ENCODE results near the gene WWP2. TPM values are rescaled to one million over a fixed set of nuclear protein-coding genes. Genes with fewer than 3 reads are reported as not detected.
A peak's percentile ranks its signal among the peaks of the same experiment; 100 is the strongest.
"Not testable (repeated sequence)": the region's sequence is repeated elsewhere in the genome, so short reads cannot be mapped to it uniquely, and the experiment has no call there.

WWP2 gene
- total RNA-seq, 1 donor from 2014 or later = 68.6 TPM

DNA sequence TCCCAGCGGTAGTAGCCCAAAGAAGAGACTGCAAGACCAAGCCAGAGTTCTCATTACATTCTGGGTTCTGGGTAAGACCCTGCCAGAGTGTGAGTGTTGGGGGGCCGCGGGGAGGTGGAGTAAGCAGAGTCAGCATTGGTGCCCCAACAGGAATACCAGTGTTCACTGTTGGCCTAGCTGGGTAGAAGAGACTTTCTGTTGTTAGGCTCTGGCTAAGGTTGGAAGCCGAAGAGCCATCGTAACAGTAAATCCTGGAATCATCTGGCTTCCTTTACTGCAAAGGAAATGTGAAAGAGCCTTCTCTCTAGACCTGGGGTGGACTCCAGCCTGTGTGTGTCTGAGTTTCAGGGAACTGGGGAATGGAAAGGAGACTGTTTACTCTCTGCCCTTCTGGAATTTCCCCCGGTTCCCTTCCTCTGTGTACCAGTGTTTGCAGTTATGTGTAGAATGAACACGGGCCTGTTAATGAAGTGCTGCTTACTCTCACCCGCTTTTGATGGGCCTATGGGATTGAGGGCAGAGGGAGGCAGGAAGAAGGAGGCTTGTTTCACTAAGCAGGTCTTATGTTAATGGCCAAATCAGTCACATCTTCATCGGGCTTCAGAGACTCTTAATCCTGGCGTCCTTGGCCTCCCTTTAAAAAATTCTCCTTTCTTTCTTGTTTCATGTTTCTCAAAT, 68.5 kb downstream of the WWP2 start:
- no peak for DNase-seq (ENCODE audit: low spot score)

DNA sequence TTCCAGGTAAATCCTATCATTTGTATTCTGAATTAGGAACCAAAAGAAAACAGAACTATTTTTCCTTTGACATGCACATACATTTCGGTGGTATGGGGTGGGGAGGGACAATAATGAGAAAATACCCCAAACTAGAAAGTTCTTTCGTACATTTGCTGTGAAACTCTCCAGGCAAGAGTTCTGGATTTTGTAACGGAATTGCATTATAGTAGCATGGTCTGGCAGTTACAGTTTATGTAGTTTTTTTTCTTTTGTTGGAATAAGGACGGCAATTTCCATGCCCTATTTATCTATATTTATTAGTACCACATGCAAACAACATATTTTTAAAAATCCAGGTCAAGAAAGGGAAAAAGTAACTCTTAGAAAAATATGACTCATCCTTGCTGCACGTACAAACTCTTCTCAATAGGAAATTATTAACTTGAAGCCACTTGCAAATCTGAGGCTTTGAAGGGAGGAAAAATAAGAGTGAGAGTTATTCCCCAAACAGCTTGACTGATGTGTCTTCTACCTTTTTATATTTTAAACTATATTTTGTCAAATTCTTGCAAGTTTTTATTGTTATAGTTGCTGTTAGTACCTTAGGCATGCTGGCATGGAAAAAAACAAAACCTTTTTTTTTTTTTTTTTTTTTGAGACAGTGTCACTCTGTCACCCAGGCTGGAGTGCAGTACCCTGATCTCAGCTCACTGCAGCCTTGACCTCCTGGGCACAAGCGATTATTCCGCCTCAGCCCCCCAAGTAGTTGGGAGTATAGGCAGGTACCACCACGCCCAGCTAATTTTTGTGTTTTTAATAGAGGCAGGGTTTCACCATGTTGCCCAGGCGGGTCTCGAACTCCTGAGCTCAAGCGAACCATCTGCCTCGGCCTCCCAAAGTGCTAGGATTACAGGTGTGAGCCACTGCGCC, 69.3 kb downstream of the WWP2 start:
- no peak for DNase-seq (ENCODE audit: low spot score)

GRCh38 chr16:69833357-69834282, 71.5 kb downstream of the WWP2 start:
- DNase-seq (ENCODE audit: low spot score) = peak; percentile 25

GRCh38 chr16:69834807-69835466, 72.8 kb downstream of the WWP2 start:
- no peak for DNase-seq (ENCODE audit: low spot score)

DNA sequence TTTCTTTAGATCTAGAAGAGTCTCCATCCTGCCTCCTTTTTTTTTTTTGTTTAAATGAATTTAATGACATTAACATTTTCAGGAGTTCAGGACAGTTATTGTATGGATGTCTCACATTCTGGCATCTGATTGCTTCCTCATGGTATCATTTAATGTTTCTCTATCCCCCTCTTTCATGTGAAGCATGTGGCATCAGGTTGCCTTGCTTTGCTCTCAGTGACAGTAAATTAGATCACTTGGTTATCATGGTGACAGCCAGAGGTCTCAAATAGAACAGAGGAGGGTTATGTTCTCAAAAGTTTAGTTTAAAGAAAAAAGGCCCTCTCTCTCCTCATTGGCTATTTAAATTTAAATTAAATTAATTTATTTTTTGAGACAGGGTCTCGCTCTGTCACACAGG, 74.1 kb downstream of the WWP2 start:
- DNase-seq (ENCODE audit: low spot score) = no peak

- DNase-seq (ENCODE audit: low spot score) = no peak
Observed at GRCh38 chr16:69837380-69837779, 75.2 kb downstream of the WWP2 start.

GRCh38 chr16:69838489-69838888, 76.4 kb downstream of the WWP2 start:
- no peak for DNase-seq (ENCODE audit: low spot score)

GRCh38 chr16:69839240-69839688, 77.1 kb downstream of the WWP2 start:
- DNase-seq (ENCODE audit: low spot score) = no peak

DNA sequence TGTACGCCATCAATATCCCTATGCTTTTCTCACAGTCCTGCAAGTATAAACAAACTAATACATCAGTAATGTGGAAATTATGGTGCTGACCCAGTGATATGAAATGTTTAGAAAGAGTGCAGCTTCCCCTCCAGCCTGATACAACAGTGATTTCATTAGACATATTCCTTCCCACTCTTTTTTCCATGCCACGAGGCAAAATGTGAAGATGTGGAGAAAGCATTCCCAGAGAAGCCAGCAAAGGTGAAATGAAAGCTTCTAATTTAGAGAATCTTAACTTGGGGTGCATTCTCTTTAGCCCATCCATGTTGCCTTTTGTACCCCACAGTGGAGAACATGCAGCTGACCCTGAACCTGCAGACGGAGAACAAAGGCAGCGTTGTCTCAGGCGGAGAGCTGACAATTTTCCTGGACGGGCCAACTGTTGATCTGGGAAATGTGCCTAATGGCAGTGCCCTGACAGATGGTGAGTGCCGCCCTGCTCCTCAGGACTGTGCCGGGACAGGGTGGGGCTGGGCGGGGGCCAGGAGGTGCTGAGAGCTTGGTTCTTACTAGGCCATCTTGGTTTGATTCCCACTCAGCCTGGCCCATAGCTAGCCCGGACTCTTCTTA, 77.8 kb downstream of the WWP2 start:
- peak; percentile 71 for DNase-seq (ENCODE audit: low spot score)

DNA sequence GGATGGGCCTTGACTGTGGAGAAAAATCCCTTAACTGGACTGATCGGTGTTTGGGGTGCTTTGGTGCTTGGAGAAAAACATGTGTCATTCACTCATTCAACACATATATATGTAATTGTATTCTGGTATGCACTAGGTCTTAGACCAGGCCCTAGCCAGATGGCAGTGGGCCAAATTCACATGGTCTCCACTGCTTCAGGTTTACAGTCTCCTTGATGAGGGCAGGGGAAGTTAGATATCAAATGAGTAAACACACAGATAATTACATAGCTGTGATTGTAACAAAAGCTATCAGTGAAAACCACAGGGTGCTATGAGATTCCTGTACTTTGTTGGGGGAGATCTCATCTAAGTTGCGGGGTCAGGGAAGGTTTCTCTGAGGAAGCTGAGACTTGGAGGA, 78.8 kb downstream of the WWP2 start:
- DNase-seq (ENCODE audit: low spot score) = no peak

GRCh38 chr16:69844441-69844840, 82.3 kb downstream of the WWP2 start:
- no peak for DNase-seq (ENCODE audit: low spot score)

DNA sequence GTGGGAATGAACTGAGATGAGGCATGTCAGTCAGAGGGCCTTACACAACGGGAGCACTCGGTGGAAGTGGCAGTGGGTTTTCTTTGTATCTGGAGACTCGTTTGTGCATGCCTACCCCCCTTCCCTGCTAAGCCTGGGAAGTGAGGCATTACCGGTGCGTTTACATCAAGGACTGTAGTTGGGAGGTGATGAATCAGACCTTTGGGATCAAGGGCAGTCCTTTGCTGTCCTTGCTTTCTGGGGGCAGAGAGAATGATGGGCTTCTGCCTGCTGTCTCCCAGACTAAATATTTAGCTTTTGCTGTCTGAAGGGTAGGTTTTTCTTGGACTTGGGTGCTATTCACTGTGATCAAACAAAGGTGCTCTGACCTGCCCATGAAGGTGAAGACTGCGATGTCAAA, 83.0 kb downstream of the WWP2 start:
- DNase-seq (ENCODE audit: low spot score) = no peak

- DNase-seq (ENCODE audit: low spot score) = no peak
Observed at GRCh38 chr16:69847643-69848042, 85.5 kb downstream of the WWP2 start.

- DNase-seq (ENCODE audit: low spot score) = peak; percentile 78
Observed at GRCh38 chr16:69848637-69849545, 86.8 kb downstream of the WWP2 start.

DNA sequence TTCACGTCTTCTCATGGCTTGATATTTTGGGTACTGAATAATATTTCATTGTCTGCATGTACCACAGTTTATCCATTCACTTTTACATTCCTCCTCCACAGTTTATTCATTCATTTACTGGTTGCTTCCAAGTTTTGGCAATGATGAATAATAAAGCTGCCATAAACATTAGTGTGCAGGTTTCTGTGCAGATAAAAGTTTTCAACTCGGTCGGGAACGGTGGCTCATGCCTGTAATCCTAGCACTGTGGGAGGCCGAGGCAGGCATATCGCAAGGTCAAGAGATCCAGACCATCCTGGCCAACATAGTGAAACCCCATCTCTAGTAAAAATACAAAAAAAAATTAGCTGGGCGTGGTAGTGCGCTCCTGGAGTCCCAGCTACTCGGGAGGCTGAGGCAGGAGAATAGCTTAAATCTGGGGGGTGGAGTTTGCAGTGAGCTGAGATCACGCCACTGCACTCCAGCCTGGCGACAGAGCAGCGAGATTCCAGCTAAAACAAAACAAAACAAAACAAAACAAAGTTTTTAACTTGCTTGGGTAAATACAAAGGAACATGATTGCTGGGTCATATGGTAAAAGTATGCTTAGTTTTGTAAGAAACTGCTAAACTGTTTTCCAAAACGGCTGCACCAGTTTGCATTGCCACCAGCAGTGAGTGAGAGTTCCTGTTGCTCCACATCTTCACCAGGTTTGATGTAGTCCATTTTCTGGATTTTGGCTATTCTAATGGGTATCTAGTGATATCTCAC, 89.5 kb downstream of the WWP2 start:
- no peak for DNase-seq (ENCODE audit: low spot score)

DNA sequence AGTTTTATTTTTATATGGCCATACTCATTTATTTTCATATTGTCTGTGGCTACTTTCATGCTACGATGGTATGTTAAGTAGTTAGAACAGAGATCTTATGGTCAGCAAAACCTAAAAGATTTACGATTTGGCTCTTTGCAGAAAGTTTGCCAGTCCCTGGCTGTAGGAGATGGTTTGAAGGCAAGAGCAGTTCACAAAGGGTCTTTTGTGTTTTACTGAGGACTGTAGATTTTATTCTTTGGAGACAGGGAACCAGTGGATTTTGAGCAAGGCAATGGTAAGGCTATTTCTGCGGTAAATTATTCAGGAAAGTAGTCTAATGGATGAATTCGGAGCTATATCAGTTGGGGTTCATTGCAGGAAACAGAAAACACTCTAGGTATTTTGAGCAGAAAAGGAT, 90.7 kb downstream of the WWP2 start:
- no peak for DNase-seq (ENCODE audit: low spot score)

GRCh38 chr16:69853481-69853880, 91.3 kb downstream of the WWP2 start:
- DNase-seq (ENCODE audit: low spot score) = no peak

DNA sequence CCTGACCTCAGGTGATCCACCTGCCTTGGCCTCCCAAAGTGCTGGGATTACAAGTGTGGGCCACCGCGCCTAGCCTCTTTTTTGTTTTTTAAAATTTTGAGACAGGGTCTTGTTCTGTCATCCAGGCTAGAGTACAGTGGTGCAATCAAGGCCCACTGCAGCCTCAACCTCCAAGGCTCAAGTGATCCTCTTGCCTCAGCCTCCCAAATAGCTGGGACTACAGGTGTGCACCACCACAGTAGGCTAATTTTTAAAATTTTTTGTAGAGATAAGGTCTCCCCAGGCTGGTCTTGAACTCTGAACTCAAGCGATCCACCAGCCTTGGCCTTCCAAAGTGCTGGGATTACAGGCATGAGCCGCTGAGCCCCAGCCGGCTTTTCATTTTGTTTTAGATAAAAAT, 92.6 kb downstream of the WWP2 start:
- DNase-seq (ENCODE audit: low spot score) = not testable (repeated sequence)

DNA sequence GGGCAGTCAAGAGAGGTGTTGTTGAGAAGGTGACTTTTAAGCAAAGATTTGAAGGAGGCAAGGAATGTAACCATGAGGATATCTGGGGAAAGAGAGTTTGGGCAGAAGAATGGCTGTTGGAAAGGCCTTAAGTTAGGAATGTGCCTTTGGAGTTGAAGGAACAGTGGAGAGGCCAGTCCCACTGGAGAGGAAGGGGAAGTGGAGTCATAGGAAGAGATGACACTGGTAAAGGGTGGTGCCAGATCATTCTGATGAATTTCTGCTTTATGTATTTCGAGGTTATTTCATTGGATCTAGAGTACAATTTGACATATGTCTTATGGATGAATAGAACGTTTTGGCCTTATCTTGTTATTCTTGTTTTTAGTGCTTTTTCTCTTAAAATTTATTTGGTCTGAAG, 93.5 kb downstream of the WWP2 start:
- DNase-seq (ENCODE audit: low spot score) = no peak

Data from mucosa of gallbladder (tissue), 1 donor.